Astrocyte of the cerebellum (primary cell): ENCODE measurements around the gene SETD2.

Source experiments
- DNase-seq: peaks from one replicate; pipeline ENCODE4 v3.0.0-alpha.2; 2011; ENCODE audit warnings: low read depth
- H3K4me3 ChIP-seq: 2 replicates; pipeline ENCODE4 v1.5.1; 2011; ENCODE audit warnings: mild to moderate bottlenecking, low read depth, low read length, moderate library complexity
- in situ Hi-C: cut with HindIII; loops from 2 replicates; pipeline ENCODE4 v1.10.0; 2017; ENCODE audit warnings: low sequenced_read_pairs
- TF ChIP-seq, protein P1 (sequence below): IDR thresholded peaks from 2 replicates; pipeline ENCODE4 v1.5.1; 2012; ENCODE audit warnings: low read length, low read depth, moderate library complexity, mild to moderate bottlenecking; ENCODE audit errors: missing control alignments

The SETD2 gene

DNA sequence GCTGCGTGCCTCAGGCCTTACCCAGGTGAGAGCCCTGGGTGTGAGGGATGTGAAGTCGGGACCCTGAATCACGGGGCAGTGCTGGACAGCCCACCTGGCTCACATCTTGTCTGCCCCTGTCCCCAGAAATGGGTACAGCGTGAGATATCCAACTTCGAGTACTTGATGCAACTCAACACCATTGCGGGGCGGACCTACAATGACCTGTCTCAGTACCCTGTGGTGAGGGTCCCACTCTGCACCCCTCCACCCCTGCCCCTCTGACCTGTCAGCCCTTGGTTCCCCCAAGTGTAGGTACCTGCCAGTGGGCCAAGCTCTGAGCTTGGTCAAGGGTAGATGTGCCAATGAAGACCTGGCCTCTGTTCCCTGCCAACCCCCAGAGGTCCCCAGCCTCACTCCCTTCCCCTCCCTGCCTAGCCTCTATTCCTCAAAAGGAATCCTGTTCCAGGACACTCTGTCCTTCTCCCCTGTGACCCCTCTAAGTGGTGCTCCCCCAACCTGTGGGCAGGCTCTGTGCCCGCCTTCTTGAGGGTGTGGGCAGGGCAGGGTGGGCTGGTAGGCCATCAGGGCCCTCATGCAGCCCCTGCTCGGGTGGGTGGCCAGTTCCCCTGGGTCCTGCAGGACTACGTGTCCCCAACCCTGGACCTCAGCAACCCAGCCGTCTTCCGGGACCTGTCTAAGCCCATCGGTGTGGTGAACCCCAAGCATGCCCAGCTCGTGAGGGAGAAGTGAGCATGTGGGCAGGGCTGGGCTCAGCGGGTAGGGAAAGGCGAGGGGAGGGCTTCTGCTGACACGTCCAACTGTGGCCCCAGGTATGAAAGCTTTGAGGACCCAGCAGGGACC, 159.3 kb downstream of the SETD2 start:
- in situ Hi-C loops = no loop called here
- no peak for DNase-seq
- TF ChIP-seq, protein P1, sequence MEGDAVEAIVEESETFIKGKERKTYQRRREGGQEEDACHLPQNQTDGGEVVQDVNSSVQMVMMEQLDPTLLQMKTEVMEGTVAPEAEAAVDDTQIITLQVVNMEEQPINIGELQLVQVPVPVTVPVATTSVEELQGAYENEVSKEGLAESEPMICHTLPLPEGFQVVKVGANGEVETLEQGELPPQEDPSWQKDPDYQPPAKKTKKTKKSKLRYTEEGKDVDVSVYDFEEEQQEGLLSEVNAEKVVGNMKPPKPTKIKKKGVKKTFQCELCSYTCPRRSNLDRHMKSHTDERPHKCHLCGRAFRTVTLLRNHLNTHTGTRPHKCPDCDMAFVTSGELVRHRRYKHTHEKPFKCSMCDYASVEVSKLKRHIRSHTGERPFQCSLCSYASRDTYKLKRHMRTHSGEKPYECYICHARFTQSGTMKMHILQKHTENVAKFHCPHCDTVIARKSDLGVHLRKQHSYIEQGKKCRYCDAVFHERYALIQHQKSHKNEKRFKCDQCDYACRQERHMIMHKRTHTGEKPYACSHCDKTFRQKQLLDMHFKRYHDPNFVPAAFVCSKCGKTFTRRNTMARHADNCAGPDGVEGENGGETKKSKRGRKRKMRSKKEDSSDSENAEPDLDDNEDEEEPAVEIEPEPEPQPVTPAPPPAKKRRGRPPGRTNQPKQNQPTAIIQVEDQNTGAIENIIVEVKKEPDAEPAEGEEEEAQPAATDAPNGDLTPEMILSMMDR = no peak
- H3K4me3 ChIP-seq = no peak overlapping the region

DNA sequence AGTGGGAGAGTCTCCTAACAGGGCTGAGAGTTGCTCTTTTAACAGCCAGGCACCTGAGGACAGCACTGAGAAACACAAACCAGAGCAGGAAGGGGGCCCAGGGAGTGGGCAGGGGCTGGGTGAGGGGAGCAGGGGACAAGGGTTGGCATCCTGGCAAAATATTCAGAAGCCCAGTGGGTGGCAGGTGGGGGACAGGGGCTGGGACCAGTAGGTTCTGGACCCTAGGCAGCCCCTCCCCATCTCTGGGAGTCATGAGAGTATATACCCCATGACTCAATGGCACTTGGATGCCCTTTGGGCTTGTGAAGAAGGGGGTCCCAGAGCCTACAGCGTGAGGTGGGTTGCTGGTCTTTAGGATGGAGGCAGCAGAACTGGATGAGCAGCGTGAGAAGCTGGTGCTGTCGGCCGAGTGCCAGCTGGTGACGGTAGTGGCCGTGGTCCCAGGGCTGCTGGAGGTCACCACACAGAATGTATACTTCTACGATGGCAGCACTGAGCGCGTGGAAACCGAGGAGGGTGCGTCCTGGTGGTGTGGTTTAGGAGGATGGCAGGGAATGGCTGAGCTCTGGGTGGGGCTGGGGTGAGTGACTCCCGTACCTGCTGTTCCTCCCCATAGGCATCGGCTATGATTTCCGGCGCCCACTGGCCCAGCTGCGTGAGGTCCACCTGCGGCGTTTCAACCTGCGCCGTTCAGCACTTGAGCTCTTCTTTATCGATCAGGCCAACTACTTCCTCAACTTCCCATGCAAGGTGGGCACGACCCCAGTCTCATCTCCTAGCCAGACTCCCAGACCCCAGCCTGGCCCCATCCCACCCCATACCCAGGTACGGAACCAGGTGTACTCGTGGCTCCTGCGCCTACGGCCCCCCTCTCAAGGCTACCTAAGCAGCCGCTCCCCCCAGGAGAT, 160.2 kb downstream of the SETD2 start:
- no peak overlapping the region for H3K4me3 ChIP-seq
- DNase-seq = no peak
- in situ Hi-C loops = no loop called here
- TF ChIP-seq, protein P1 = no peak

DNA sequence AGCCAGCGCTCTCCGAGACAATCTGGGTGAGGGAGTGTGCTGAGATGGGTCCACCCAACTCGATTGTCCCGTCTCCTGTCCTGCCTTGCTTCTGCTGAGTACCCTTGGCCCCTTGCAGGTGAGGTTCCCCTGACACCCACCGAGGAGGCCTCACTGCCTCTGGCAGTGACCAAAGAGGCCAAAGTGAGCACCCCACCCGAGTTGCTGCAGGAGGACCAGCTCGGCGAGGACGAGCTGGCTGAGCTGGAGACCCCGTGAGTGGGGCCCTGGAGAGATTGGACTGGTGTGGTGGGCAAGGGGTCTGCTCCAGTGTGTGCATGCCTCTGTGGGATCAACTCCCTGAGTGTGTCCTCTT, 160.9 kb downstream of the SETD2 start:
- DNase-seq = no peak
- H3K4me3 ChIP-seq = no peak overlapping the region
- TF ChIP-seq, protein P1 = no peak

DNA sequence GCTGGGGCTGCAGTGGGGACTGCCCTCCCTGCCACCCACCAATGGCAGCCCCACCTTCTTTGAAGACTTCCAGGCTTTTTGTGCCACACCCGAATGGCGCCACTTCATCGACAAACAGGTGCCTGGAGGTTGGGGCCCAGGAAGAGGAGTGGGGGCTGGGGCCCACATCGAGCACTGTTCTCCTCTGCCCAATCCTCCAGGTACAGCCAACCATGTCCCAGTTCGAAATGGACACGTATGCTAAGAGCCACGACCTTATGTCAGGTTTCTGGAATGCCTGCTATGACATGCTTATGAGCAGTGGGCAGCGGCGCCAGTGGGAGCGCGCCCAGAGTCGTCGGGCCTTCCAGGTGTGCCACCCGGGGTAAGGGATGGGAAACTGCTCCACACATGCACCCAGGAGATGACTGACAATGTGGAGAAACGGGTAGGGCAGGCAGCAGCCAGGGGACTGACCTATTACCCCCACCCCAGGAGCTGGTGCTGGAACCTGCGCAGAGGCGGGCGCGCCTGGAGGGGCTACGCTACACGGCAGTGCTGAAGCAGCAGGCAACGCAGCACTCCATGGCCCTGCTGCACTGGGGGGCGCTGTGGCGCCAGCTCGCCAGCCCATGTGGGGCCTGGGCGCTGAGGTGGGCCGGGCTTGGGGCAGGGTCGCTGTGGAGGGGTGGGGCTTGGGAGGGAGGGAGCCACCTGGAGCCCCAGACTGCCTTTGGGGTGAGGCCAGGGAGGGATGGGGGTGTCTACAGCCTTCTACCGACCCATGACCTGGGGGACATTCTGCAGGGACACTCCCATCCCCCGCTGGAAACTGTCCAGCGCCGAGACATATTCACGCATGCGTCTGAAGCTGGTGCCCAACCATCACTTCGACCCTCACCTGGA, 161.5 kb downstream of the SETD2 start:
- H3K4me3 ChIP-seq = no peak overlapping the region
- in situ Hi-C loops = no loop called here
- DNase-seq = no peak
- TF ChIP-seq, protein P1 = no peak

More for the DNA sequence above, 160.9 kb downstream of the SETD2 start:
- in situ Hi-C loops = no loop called here

DNA sequence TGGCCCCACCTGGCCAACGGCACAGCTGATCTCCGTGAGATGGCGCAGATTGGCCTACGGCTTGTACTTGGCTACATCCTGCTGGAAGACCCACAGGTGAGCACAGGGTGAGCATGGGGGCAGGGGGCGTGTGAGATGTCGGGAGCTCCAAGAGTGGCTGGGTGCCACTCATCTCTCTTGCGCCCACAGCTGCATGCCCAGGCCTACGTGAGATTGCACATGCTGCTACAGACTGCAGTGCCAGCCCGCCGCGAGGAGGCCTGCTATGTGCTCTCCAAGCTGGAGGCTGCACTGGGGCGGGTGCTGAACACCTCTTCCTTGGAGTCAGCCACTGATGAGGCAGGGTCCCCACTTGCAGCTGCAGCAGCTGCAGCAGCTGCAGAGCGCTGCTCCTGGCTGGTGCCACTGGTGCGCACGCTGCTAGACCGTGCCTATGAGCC, 162.2 kb downstream of the SETD2 start:
- in situ Hi-C loops = no loop called here
- no peak for DNase-seq
- no peak overlapping the region for H3K4me3 ChIP-seq
- TF ChIP-seq, protein P1 = no peak
